ENCODE data around the gene DDO. TPM values are rescaled to one million over a fixed set of nuclear protein-coding genes. Genes with fewer than 3 reads are reported as not detected.

Gene DDO
- total and polyA plus RNA-seq, 9 of the 15 experiments (the other 6 are each of a cell fraction or from before 2014, with no cell fraction given) = not detected

DNA sequence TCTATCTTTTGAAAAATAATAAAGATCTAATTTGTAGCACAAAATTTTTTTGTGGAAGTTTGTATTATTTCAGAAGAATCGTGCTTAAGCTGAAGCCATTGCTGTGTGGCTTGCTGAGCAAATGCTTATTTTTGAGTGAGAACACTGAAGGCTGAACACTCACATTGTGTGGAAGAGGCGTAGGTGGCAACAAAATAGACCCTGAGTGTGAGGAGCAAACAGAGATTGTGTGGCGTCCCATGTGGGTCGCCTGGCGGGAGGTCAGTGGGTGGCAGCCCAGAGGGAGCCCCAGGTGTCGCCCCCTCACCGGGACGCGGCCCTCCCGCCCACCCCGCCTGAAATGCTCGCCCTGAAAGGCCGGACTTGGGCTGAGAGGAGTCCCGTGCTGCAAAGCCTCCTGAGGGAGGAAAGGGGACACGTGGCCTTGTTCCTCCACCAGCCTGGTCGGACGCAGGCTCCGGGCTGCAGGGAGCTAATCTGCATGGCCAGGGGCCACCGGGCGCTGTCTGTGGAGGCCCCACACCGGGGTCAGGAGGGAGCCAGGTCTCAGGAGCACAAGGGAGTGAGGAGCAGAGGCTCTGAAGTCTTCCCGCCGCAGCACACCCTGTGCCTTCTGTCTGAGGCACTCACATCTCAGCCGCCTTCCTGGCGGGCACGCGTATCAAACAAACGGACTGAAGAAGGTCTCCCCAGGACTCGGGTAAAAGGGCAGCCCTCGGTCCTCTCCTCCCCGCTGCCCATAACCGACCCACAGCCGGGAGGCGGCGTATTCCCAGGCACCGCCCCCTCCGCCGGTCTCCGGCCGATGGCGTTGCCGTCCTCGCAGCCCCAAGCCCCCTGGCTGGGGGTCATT lies 15.9 kb downstream of the DDO start:
- H3K4me2 ChIP-seq (ENCODE audit: insufficient read depth, low read length) = no peak overlapping the region
- in situ Hi-C loops (cut with MboI) = loop anchor here (10.0 to 25.0 kb wide), 3 partner anchors 225 to 862 kb away; partner anchors contain the start of gene WASF1
- FAIRE-seq (no peak), DNase-seq (ENCODE audit: extremely low read depth in 1 of 4, low spot score in 3 of 4) (no peak), ATAC-seq (peak; percentile 37)
- peak overlapping the region; percentile 40; the same call in 1 of the 2 replicates for H2AFZ ChIP-seq (ENCODE audit: low read depth, low read length)
- BruUV-seq (replicated peaks) = no TSS peak
- no peak overlapping the region for H3K4me3 ChIP-seq
- H3K79me2 ChIP-seq (ENCODE audit: control insufficient read depth, insufficient read depth, low read length) = no peaks in the 10 kb centered on the region
- ChIA-PET CTCF (ENCODE audit: low intra/inter-chr PET ratio) (no interaction called here), POLR2A (interaction anchor here (0.6 kb wide), 1 partner anchor 70 kb away, joined by 3 read pairs; no protein-coding TSS in a partner anchor)
- TF ChIP-seq NFXL1 (CRISPR knock-in tag; IDR thresholded peaks at IDR 0.05) (no peak), KLF10 (CRISPR knock-in tag; IDR thresholded peaks at IDR 0.05) (no peak), MYBL2 (IDR thresholded peaks at IDR 0.05; ENCODE audit: low read depth) (no peak), MYBL2 (CRISPR knock-in tag; IDR thresholded peaks at IDR 0.05; ENCODE audit: borderline replicate concordance) (no peak), NFATC3 (IDR thresholded peaks at IDR 0.05) (no peak), ZNF184 (CRISPR knock-in tag; IDR thresholded peaks at IDR 0.05) (no peak), MAFK (IDR thresholded peaks at IDR 0.05; ENCODE audit: low read length) (no peak)
- TF ChIP-seq, protein P1, sequence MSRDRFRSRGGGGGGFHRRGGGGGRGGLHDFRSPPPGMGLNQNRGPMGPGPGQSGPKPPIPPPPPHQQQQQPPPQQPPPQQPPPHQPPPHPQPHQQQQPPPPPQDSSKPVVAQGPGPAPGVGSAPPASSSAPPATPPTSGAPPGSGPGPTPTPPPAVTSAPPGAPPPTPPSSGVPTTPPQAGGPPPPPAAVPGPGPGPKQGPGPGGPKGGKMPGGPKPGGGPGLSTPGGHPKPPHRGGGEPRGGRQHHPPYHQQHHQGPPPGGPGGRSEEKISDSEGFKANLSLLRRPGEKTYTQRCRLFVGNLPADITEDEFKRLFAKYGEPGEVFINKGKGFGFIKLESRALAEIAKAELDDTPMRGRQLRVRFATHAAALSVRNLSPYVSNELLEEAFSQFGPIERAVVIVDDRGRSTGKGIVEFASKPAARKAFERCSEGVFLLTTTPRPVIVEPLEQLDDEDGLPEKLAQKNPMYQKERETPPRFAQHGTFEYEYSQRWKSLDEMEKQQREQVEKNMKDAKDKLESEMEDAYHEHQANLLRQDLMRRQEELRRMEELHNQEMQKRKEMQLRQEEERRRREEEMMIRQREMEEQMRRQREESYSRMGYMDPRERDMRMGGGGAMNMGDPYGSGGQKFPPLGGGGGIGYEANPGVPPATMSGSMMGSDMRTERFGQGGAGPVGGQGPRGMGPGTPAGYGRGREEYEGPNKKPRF (IDR thresholded peaks at IDR 0.05; ENCODE audit: low read depth, low read length) = no peak
- TF ChIP-seq, protein P2, sequence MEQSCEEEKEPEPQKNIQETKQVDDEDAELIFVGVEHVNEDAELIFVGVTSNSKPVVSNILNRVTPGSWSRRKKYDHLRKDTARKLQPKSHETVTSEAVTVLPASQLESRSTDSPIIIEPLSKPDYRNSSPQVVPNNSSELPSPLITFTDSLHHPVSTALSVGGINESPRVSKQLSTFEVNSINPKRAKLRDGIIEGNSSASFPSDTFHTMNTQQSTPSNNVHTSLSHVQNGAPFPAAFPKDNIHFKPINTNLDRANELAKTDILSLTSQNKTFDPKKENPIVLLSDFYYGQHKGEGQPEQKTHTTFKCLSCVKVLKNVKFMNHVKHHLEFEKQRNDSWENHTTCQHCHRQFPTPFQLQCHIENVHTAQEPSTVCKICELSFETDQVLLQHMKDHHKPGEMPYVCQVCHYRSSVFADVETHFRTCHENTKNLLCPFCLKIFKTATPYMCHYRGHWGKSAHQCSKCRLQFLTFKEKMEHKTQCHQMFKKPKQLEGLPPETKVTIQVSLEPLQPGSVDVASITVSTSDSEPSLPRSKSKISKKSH (CRISPR knock-in tag; IDR thresholded peaks at IDR 0.05) = no peak
- 60% methylated on average over 31 of the region's 43 CpGs for WGBS (ENCODE audit: insufficient coverage, low coverage, missing lambda C conversion rate)
- no peak overlapping the region; a peak in 1 of 4 replicates for H3K9ac ChIP-seq (ENCODE audit: insufficient read depth in 1 of 2, low read depth in 2 of 2, low read length in 2 of 2)
- no peaks in the 10 kb centered on the region for H3K9me3 ChIP-seq (replicated peaks; ENCODE audit: control insufficient read depth, insufficient read depth, low read depth, low read length)
- H3K4me1 ChIP-seq (replicated peaks in 1 of 2; ENCODE audit: control insufficient read depth in 2 of 2, insufficient read depth in 2 of 2, low read length in 2 of 2) = peaks cover 9 to 11% of the 10 kb centered on the region in 2 experiments; a peak in 3 of 5 replicates
- no peaks in the 10 kb centered on the region for H4K20me1 ChIP-seq (replicated peaks; ENCODE audit: control insufficient read depth, insufficient read depth, low read length)
- no peak overlapping the region for H3K27ac ChIP-seq (ENCODE audit: extremely low read depth, low read depth, low read length)
- no peaks in the 10 kb centered on the region for H3K36me3 ChIP-seq (ENCODE audit: control insufficient read depth, insufficient read depth, low read length)
- H3K9me1 ChIP-seq (ENCODE audit: control insufficient read depth, insufficient read depth, low read length) = no peaks in the 10 kb centered on the region
- H3K27me3 ChIP-seq (ENCODE audit: control insufficient read depth in 2 of 2, insufficient read depth in 2 of 2, low read length in 2 of 2) = peaks cover 0 to 11% of the 10 kb centered on the region in 2 experiments; a peak in 3 of 5 replicates
- intact Hi-C loops (cut with micrococcal nuclease) = loop anchor here (10.0 kb wide), 1 partner anchor 615 kb away; no protein-coding TSS in a partner anchor
